RWPE1 (cell line): ENCODE results near the gene CLN5.

Experiments
- CTCF ChIA-PET: fragments of 350-600 bp; sonication (Branson Sonifier 250); formaldehyde crosslinking; extraction: SDS; loops from one replicate; lab custom pipeline; 2021; lab: Yijun Ruan, JAX
- POLR2A ChIA-PET: fragments of 400-600 bp; formaldehyde crosslinking; extraction: SDS; loops from one replicate; lab custom pipeline; 2020; ENCODE audit warnings: antibody characterized with exemption; ENCODE audit not compliant: low non-redundant PET; lab: Yijun Ruan, JAX
- DNase-seq: peaks from one replicate; pipeline ENCODE4 v3.0.0; 2012; ENCODE audit warnings: low spot score
- H3K27ac ChIP-seq: fragments of 450-650 bp; 2 replicates; pipeline ENCODE4 v1.5.1; 2017
- CTCF ChIP-seq: fragments of 450-650 bp; conservative IDR thresholded peaks from 2 replicates; pipeline ENCODE4 v1.5.1; 2017; ENCODE audit warnings: low read depth, mild to moderate bottlenecking

Gene CLN5

GRCh38 chr13:77022341-77022740 is 30.5 kb downstream of the CLN5 start:
- DNase-seq: no peak
- ChIA-PET POLR2A (no interaction called here), CTCF (no interaction called here)
- H3K27ac ChIP-seq: no peak overlapping the region
- TF ChIP-seq CTCF: no peak

GRCh38 chr13:77026255-77026860 is 34.5 kb downstream of the CLN5 start:
- no peak for TF ChIP-seq CTCF
- H3K27ac ChIP-seq: peak overlapping the region; percentile 97
- POLR2A ChIA-PET: interaction anchor here (0.6 to 0.7 kb wide), 2 partner anchors 12 to 16 kb away, joined by 4 to 7 read pairs; no protein-coding TSS in a partner anchor
- CTCF ChIA-PET: interaction anchor here (0.7 to 1.0 kb wide), 2 partner anchors 9 to 1339 kb away, joined by 3 read pairs; no protein-coding TSS in a partner anchor
- peak; percentile 81 for DNase-seq

DNA sequence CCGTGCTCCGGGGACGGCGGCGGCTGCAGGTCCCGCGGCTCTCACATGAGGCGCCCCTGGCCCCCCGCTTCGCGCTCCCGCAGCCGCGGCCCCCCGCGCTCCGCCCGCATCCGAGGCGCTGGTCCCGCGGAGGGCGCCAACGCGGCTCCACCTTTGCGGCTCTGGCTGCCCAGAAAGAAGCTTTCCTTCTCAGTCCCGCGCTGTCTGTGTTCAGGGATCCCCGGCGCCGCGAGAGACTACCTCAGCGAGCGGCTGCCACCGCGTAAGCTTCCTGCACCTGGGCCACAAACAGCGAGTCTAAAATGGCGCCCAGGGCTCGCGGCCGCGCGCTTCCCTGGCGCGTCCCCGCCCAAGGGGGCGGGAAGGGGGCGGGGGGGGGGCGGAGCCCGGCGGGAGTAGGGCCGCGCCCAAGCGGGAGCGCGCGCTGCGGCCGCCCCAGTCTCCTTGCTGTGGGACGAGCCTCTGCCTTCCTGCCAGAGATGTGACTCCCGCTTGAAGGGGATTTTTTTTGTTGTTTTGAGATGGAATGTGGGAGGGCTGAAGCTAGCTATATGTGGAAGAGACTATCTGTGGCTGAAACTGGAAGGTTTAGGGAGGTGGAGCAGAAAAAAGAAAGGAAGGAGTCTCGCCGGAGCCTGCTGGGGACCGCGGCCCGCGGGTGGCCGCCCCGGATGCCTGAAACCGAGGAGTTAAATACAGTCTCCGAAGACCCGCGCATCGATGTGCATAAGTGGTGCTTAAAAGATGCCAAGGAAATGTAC is 35.2 kb downstream of the CLN5 start, which contains the start of gene FBXL3:
TSS of gene FBXL3 (minus strand) at position 299 of the 761 bp plus-strand sequence. CDS start 5,299 bp downstream, outside the sequence.
- peak within 1 kb of the TSS; percentile 97 for H3K27ac ChIP-seq
- CTCF ChIA-PET: interaction anchor here (0.7 to 1.0 kb wide), 3 partner anchors 9 to 1340 kb away, joined by 3 read pairs; no protein-coding TSS in a partner anchor
- POLR2A ChIA-PET: no interaction called here
- peak; percentile 87 for DNase-seq
- no peak for TF ChIP-seq CTCF

DNA sequence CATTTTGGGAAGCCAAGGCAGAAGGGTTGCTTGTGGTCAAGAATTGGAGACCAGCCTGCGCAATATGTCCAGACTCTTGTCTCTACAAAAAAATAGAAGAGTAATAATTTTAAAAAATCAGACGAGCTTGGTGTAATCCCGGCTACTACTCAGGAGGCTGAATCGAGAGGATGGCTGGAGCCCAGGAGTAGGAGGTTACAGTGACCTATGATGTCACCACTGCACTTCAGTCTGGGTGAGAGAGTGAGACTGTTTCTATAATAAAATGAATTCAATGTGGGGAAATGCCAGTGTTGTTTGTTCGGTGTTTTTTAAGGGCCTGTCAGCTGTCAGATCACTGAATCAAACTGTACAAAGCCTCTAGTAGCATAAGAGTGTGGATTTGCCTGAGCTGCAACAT is 36.3 kb downstream of the CLN5 start:
- no peak for DNase-seq
- no peak overlapping the region for H3K27ac ChIP-seq
- no peak for TF ChIP-seq CTCF
- ChIA-PET CTCF (interaction anchor here (0.9 kb wide), 1 partner anchor 507 kb away, joined by 3 read pairs; the partner anchor contains the start of gene SCEL), POLR2A (no interaction called here)

DNA sequence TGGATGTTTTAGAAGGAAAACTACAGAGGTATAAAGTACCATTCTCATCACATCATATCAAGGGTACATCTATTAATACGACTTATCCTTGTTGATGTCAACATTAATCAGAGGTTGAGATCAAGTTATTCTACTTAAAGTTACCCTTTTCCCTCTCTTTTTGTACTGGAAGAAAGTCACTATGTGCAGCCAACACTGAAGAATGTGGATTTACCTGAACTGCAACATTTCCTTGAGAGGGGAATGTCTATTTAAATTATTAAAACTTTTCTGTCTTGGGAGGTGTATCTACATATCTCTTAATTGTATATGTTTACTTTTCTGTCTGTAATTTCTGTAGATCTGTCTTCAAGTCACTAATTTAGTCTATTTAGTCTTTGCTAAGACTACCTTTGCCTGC is 37.6 kb downstream of the CLN5 start:
- no peak for DNase-seq
- TF ChIP-seq CTCF: no peak
- ChIA-PET POLR2A (no interaction called here), CTCF (interaction anchor here (0.8 kb wide), 1 partner anchor 491 kb away, joined by 3 read pairs; no protein-coding TSS in a partner anchor)
- no peak overlapping the region for H3K27ac ChIP-seq

- CTCF ChIA-PET: no interaction called here
- POLR2A ChIA-PET: no interaction called here
- no peak for DNase-seq
- H3K27ac ChIP-seq: no peak overlapping the region
- TF ChIP-seq CTCF: no peak
Measured at GRCh38 chr13:77031656-77032243, 39.9 kb downstream of the CLN5 start.
